Astrocyte (in vitro differentiated cells and primary cell): ENCODE results near the gene ACSF2. TPM values are rescaled to one million over a fixed set of nuclear protein-coding genes. Genes with fewer than 3 reads are reported as not detected.

Source experiments
- DNase-seq: peaks from one replicate; pipeline ENCODE4 v3.0.0-alpha.2; 2010; ENCODE audit warnings: low read depth
- FAIRE-seq: peaks from 2 replicates; lab custom pipeline; 2011; peaks lifted over from hg19 to GRCh38; lab: Jason Lieb, UNC
- H2AFZ ChIP-seq: 2 replicates; pipeline ENCODE4 v1.6.0; 2012; ENCODE audit warnings: low read depth, low read length, inconsistent platforms
- H3K27ac ChIP-seq: 2 replicates; pipeline ENCODE4 v1.5.1; 2011; ENCODE audit warnings: low read depth, low read length, inconsistent platforms
- H3K27me3 ChIP-seq: 2 replicates; pipeline ENCODE4 v1.6.0; 2011; ENCODE audit warnings: low read length, inconsistent platforms; ENCODE audit not compliant: insufficient read depth
- H3K36me3 ChIP-seq: 2 replicates; pipeline ENCODE4 v1.5.1; 2011; ENCODE audit warnings: low read length, inconsistent platforms; ENCODE audit not compliant: insufficient read depth
- H3K4me1 ChIP-seq: 2 replicates; pipeline ENCODE4 v1.5.1; 2011; ENCODE audit warnings: low read length, inconsistent platforms; ENCODE audit not compliant: insufficient read depth
- H3K4me2 ChIP-seq: 2 replicates; pipeline ENCODE4 v1.6.0; 2012; ENCODE audit warnings: low read length, inconsistent platforms
- H3K4me3 ChIP-seq: 2 replicates; pipeline ENCODE4 v1.5.1; 2011; ENCODE audit warnings: low read depth, mild to moderate bottlenecking, low read length, inconsistent platforms; ENCODE audit not compliant: insufficient read depth
- H3K79me2 ChIP-seq: 2 replicates; pipeline ENCODE4 v1.6.0; 2012; ENCODE audit warnings: mild to moderate bottlenecking, low read length, inconsistent platforms; ENCODE audit not compliant: insufficient read depth
- H3K9ac ChIP-seq: 2 replicates; pipeline ENCODE4 v1.6.0; 2012; ENCODE audit warnings: mild to moderate bottlenecking, low read length, inconsistent platforms
- H3K9me3 ChIP-seq: 2 replicates; pipeline ENCODE4 v1.5.1; 2012; ENCODE audit warnings: low read depth, mild to moderate bottlenecking, low read length, inconsistent platforms; ENCODE audit not compliant: insufficient read depth
- H4K20me1 ChIP-seq: 2 replicates; pipeline ENCODE4 v1.6.0; 2012; ENCODE audit warnings: low read length, inconsistent platforms; ENCODE audit not compliant: insufficient read depth
- H3K27ac Mint-ChIP-seq: one replicate; pipeline ENCODE4 v1.8.0; 2021; ENCODE audit warnings: mild to moderate bottlenecking, mixed read lengths; ENCODE audit not compliant: unreplicated experiment
- H3K27me3 Mint-ChIP-seq: one replicate; pipeline ENCODE4 v1.8.0; 2021; ENCODE audit warnings: low read depth, mixed read lengths; ENCODE audit not compliant: unreplicated experiment
- H3K36me3 Mint-ChIP-seq: one replicate; pipeline ENCODE4 v1.8.0; 2021; ENCODE audit warnings: low read depth, mixed read lengths; ENCODE audit not compliant: unreplicated experiment
- H3K4me1 Mint-ChIP-seq: one replicate; pipeline ENCODE4 v1.8.0; 2021; ENCODE audit warnings: low read depth, mixed read lengths; ENCODE audit not compliant: unreplicated experiment
- H3K4me3 Mint-ChIP-seq: one replicate; pipeline ENCODE4 v1.8.0; 2021; ENCODE audit warnings: mild to moderate bottlenecking, moderate library complexity, mixed read lengths; ENCODE audit not compliant: unreplicated experiment
- H3K9me3 Mint-ChIP-seq: one replicate; pipeline ENCODE4 v1.8.0; 2021; ENCODE audit warnings: mild to moderate bottlenecking, mixed read lengths; ENCODE audit not compliant: unreplicated experiment
- CTCF ChIP-seq: IDR thresholded peaks from 2 replicates; pipeline ENCODE4 v1.5.1; 2011; ENCODE audit warnings: low read depth, mild to moderate bottlenecking, inconsistent platforms, low read length, moderate library complexity; ENCODE audit not compliant: insufficient read depth
- EZH2 ChIP-seq: IDR thresholded peaks from 2 replicates; pipeline ENCODE4 v1.6.1; 2012; ENCODE audit warnings: mild to moderate bottlenecking, low read length, inconsistent platforms; ENCODE audit not compliant: insufficient read depth
- total RNA-seq: library from RNA; stranded (reverse); gene quantifications from 2 replicates; pipeline ENCODE4 v1.2.1, GENCODE V29; 2021

The ACSF2 gene
- total RNA-seq, 1 donor from 2014 or later, result 28.3 TPM

GRCh38 chr17:50517504-50518383 lies 91.7 kb downstream of the ACSF2 start:
- Mint-ChIP-seq H3K27ac (no peak overlapping the region), H3K4me1 (peaks cover 12% of the 10 kb centered on the region), H3K9me3 (no peaks in the 10 kb centered on the region), H3K36me3 (no peaks in the 10 kb centered on the region), H3K27me3 (peaks cover 12% of the 10 kb centered on the region), H3K4me3 (no peak overlapping the region)
- DNase-seq, result no peak
- Histone ChIP-seq H2AFZ (no peak overlapping the region), H3K9ac (no peak overlapping the region), H3K4me1 (no peaks in the 10 kb centered on the region), H3K27me3 (peaks cover 2% of the 10 kb centered on the region), H3K4me3 (no peak overlapping the region), H3K79me2 (no peaks in the 10 kb centered on the region), H3K4me2 (no peak overlapping the region), H3K9me3 (no peaks in the 10 kb centered on the region), H3K27ac (no peak overlapping the region), H3K36me3 (no peaks in the 10 kb centered on the region), H4K20me1 (no peaks in the 10 kb centered on the region)
- TF ChIP-seq EZH2 (no peak), CTCF (no peak)
- no peak for FAIRE-seq

GRCh38 chr17:50518384-50519023 lies 92.5 kb downstream of the ACSF2 start:
- Mint-ChIP-seq H3K27me3 (peaks cover 14% of the 10 kb centered on the region), H3K36me3 (no peaks in the 10 kb centered on the region), H3K4me1 (peaks cover 14% of the 10 kb centered on the region), H3K4me3 (no peak overlapping the region), H3K9me3 (no peaks in the 10 kb centered on the region), H3K27ac (no peak overlapping the region)
- FAIRE-seq, result no peak
- H3K9ac ChIP-seq, result no peak overlapping the region
- H3K79me2 ChIP-seq, result no peaks in the 10 kb centered on the region
- H3K9me3 ChIP-seq, result no peaks in the 10 kb centered on the region
- H3K27ac ChIP-seq, result no peak overlapping the region
- no peaks in the 10 kb centered on the region for H3K4me1 ChIP-seq
- H2AFZ ChIP-seq, result no peak overlapping the region
- H3K4me2 ChIP-seq, result no peak overlapping the region
- H3K36me3 ChIP-seq, result no peaks in the 10 kb centered on the region
- TF ChIP-seq EZH2 (no peak), CTCF (no peak)
- H3K4me3 ChIP-seq, result no peak overlapping the region
- H3K27me3 ChIP-seq, result peaks cover 2% of the 10 kb centered on the region
- no peak for DNase-seq
- no peaks in the 10 kb centered on the region for H4K20me1 ChIP-seq
